IgD-negative memory B cell (primary cell): Measurements from ENCODE around the gene ATP5MG. TPM values are rescaled to one million over a fixed set of nuclear protein-coding genes. Genes with fewer than 3 reads are reported as not detected.

Experiments
- H3K27ac Mint-ChIP-seq, 3 donors: one replicate each; pipeline ENCODE4 v1.8.0; 2020 to 2022; ENCODE audit warnings: mild to moderate bottlenecking in 3 of 3, mixed read lengths in 3 of 3, moderate library complexity in 1 of 3
- H3K27me3 Mint-ChIP-seq: one replicate; pipeline ENCODE4 v1.8.0; 2021; ENCODE audit warnings: mixed read lengths
- H3K36me3 Mint-ChIP-seq: one replicate; pipeline ENCODE4 v1.8.0; 2020; ENCODE audit warnings: mild to moderate bottlenecking, mixed read lengths
- H3K4me1 Mint-ChIP-seq, 3 donors: one replicate each; pipeline ENCODE4 v1.8.0; 2020 to 2022; ENCODE audit warnings: mixed read lengths in 3 of 3, mild to moderate bottlenecking in 1 of 3
- H3K4me3 Mint-ChIP-seq, 4 donors: one replicate each; pipeline ENCODE4 v1.8.0; 2020 to 2022; ENCODE audit warnings: mild to moderate bottlenecking in 4 of 4, mixed read lengths in 4 of 4, moderate library complexity in 3 of 4
- H3K9me3 Mint-ChIP-seq, 3 donors: one replicate each; pipeline ENCODE4 v1.8.0; 2020 to 2021; ENCODE audit warnings: mixed read lengths in 3 of 3, mild to moderate bottlenecking in 1 of 3
- polyA plus RNA-seq: library from polyadenylated mRNA; unstranded; fragments of 300-500 nt; fragmentation: Illumina TruSeq; gene quantifications from one replicate; pipeline ENCODE4 v1.2.3, GENCODE V29; 2021

ATP5MG gene
- polyA plus RNA-seq, 1 donor from 2014 or later, result 547 TPM

DNA sequence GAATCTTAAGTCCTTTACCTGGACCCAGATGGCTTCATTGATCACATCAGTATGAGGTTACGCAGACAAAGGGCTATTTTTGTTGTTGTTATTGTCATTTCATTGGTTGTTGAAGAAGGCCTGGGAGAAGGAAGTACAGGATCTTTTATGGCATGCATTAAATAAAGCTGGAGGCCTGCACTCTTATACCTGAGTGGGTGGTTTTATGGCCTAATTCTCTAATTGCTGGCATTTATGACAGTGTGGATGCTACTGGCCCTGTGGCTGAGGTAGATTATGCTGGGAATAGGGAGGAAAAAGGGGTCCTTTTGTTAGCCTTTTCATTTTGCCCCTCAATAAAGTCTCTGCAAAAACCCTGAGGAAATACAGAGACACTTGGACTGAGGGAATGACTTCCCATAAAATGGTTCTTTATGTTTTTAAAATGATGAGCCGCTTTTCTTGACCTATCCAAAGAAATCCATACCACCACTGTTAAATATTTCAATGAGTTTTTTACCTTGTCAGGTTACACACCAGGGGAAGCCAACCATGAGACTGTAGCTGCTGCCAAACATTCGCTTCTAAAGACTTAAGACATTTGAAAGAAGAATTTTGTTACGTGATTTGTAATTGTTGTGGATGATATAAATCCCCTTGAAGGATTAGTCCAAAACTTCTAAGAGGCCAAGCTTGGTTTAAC is 41.6 kb downstream of the ATP5MG start:
- H3K4me3 Mint-ChIP-seq, result peak overlapping the region in 3 of 4 donors; percentile 10 to 66 (median 58)
- H3K36me3 Mint-ChIP-seq, result no peaks in the 10 kb centered on the region
- peaks cover 57 to 79% (median 75%) of the 10 kb centered on the region in 3 donors for H3K4me1 Mint-ChIP-seq

DNA sequence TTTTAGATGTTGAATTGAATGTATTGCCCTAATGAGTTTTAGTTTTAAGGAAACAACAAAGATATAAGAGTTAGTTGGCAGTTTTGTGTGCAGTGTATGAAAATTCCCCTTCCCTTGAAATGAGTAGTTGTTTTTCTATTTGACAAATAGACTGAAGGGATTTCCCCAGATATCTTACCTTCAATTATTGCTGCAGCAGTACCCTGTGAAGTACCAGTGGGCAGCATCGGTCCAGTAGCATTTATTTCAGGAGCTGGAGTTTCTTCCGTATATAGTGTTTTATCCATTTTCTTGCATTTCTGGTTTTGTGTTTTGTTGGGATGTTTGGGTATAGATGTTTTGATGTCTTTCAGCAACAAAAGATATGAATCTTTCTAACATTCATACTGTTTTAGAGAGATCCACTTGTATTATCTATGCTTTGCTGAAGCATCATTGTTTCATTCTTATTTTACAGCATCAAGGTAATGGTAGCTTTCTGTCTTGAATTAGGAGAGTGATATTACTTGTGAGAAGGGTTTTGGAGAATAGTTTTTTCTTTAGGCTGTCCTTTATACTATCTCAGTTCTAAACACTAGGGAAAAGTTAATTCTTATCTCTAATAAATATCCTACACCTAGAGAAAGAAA is 42.3 kb downstream of the ATP5MG start:
- no peaks in the 10 kb centered on the region for H3K9me3 Mint-ChIP-seq
- H3K27me3 Mint-ChIP-seq, result no peaks in the 10 kb centered on the region
- peaks cover 58 to 82% (median 77%) of the 10 kb centered on the region in 3 donors for H3K4me1 Mint-ChIP-seq
- peak overlapping the region; percentile 23 to 80 (median 71) for H3K27ac Mint-ChIP-seq
- peak overlapping the region in 3 of 4 donors; percentile 10 to 66 (median 58) for H3K4me3 Mint-ChIP-seq
- no peaks in the 10 kb centered on the region for H3K36me3 Mint-ChIP-seq

More for the DNA sequence above, 41.6 kb downstream of the ATP5MG start:
- H3K9me3 Mint-ChIP-seq, result no peaks in the 10 kb centered on the region
- H3K27me3 Mint-ChIP-seq, result no peaks in the 10 kb centered on the region
- H3K27ac Mint-ChIP-seq, result peak overlapping the region; percentile 23 to 80 (median 71)

DNA sequence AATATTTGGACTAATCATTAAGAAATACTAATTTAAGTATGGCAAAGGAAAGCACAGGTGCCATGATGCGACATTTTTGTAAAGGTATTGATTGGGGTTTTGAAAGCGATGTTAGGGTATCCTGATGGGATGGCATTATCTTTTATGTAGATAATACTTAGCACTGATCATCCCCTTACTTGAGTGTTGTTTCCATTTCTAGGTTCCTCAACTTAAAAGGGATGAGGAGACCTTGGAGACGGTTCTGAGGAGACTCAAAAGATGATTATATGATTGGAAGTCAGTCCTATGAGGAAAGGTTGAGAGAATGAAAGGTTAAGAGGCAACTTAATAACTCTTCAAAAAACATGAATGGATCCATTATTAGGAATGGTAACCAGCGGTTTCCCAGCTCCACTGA is 46.0 kb downstream of the ATP5MG start:
- peaks cover 48 to 67% (median 57%) of the 10 kb centered on the region in 3 donors for H3K4me1 Mint-ChIP-seq
- no peaks in the 10 kb centered on the region for H3K27me3 Mint-ChIP-seq

DNA sequence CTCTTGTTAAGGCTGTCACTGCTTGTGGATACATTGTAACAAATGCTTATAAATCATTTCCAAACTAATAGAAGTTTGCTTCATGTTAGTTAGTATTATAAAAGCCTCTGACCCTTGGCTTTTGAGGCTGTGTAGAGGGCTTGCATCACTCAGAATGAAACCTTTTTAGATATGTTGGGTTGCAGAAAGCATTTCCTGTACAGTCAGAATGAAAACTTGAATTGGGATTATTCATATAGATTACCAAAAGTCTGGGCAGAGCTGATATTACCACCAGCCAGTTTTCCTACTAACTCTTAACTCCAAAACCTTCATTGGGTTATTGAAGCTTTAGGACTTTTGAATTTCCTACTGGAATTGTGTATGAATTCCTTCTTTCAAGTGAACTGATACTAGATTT is 46.9 kb downstream of the ATP5MG start:
- no peaks in the 10 kb centered on the region for H3K36me3 Mint-ChIP-seq
- H3K27ac Mint-ChIP-seq, result peak overlapping the region in 1 of 3 donors; percentile 45
- H3K4me3 Mint-ChIP-seq, result no peak overlapping the region
- H3K9me3 Mint-ChIP-seq, result no peaks in the 10 kb centered on the region
- H3K27me3 Mint-ChIP-seq, result no peaks in the 10 kb centered on the region
- peaks cover 43 to 63% (median 52%) of the 10 kb centered on the region in 3 donors for H3K4me1 Mint-ChIP-seq

More for the DNA sequence above, 46.0 kb downstream of the ATP5MG start:
- Mint-ChIP-seq H3K9me3 (no peaks in the 10 kb centered on the region), H3K4me3 (peak overlapping the region in 1 of 4 donors; percentile 45), H3K36me3 (no peaks in the 10 kb centered on the region), H3K27ac (peak overlapping the region; percentile 22 to 45 (median 27))

DNA sequence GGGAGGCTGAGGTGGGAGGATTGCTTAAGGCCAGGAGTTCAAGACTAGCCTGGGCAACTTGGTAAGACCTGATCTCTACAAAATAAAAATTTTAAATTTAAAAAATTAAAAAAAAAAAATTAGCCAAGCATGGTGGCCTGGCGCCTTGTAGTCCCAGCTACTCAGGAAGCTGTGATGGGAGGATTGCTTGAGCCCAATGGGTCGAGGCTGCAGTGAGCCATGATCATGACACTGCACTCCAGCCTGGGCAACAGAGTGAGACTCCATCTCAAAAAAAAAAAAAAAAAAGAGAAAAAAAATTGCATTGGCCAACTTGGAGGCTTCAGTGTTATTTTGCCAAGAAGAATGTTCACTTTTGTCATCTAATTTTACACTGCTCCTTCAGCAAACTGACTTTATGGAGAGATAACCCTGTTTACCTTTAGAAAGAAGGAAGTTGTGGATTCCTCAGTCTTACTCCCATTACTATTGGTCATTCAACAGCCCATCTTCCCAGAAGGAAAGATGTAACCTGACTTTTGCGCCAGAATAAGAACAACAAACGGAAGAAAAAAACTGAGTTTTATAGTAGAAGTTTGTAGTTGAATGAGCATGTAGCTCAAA is 48.0 kb downstream of the ATP5MG start:
- Mint-ChIP-seq H3K27me3 (no peaks in the 10 kb centered on the region), H3K4me1 (peaks cover 45 to 63% (median 52%) of the 10 kb centered on the region in 3 donors), H3K27ac (no peak overlapping the region), H3K9me3 (no peaks in the 10 kb centered on the region), H3K4me3 (peak overlapping the region in 1 of 4 donors; percentile 46), H3K36me3 (no peaks in the 10 kb centered on the region)

DNA sequence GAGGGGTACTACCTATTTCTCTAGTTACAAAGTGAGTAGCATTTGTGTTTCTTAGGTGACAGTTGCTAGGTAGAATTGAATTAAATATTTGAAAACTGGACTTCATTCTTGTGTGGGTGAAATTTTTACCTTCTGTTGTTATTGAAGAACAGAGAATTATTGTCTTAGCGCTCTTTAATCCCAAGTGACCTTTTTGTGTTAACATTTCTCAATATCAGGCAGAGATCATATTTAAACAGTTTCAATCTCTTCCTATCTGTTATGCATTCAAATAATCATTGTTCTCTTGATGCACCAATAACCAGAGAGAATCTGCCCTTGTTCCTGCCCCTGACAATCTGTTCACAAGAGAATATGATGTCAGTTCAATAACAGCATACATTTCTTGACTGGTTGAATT is 49.0 kb downstream of the ATP5MG start:
- Mint-ChIP-seq H3K4me1 (peaks cover 48 to 53% (median 51%) of the 10 kb centered on the region in 3 donors), H3K27ac (peak overlapping the region in 2 of 3 donors; percentile 40 to 79), H3K36me3 (peaks cover 2% of the 10 kb centered on the region), H3K4me3 (no peak overlapping the region), H3K9me3 (no peaks in the 10 kb centered on the region), H3K27me3 (no peaks in the 10 kb centered on the region)

Other genes with a start within 250 kb of the ATP5MG start
- not detected for gene SCN4B, start 248.8 kb upstream of the ATP5MG start, polyA plus RNA-seq
- not detected for gene SCN2B, start 225.0 kb upstream of the ATP5MG start, polyA plus RNA-seq
- gene JAML, start 176.6 kb upstream of the ATP5MG start, polyA plus RNA-seq, result 5.9 TPM
- gene MPZL3, start 149.2 kb upstream of the ATP5MG start, polyA plus RNA-seq, result 0.95 TPM
- gene MPZL2, start 137.3 kb upstream of the ATP5MG start, polyA plus RNA-seq, result not detected
- 31.4 TPM for gene CD3E, start 96.9 kb upstream of the ATP5MG start, polyA plus RNA-seq
- 31.6 TPM for gene CD3D, start 58.9 kb upstream of the ATP5MG start, polyA plus RNA-seq
- gene CD3G, start 57.3 kb upstream of the ATP5MG start, polyA plus RNA-seq, result 12.9 TPM
- 18.3 TPM for gene UBE4A, start 42.0 kb upstream of the ATP5MG start, polyA plus RNA-seq
- 23.6 TPM for gene KMT2A, start 34.9 kb downstream of the ATP5MG start, polyA plus RNA-seq
- 0.55 TPM for gene TTC36, start 125.9 kb downstream of the ATP5MG start, polyA plus RNA-seq
- gene TMEM25, start 129.6 kb downstream of the ATP5MG start, polyA plus RNA-seq, result 11.2 TPM
- gene IFT46, start 164.3 kb downstream of the ATP5MG start, polyA plus RNA-seq, result 6.2 TPM
- gene ARCN1, start 170.8 kb downstream of the ATP5MG start, polyA plus RNA-seq, result 97.5 TPM
- not detected for gene PHLDB1, start 206.0 kb downstream of the ATP5MG start, polyA plus RNA-seq